Measurements from ENCODE around the gene CHRM3.

Gene CHRM3

DNA sequence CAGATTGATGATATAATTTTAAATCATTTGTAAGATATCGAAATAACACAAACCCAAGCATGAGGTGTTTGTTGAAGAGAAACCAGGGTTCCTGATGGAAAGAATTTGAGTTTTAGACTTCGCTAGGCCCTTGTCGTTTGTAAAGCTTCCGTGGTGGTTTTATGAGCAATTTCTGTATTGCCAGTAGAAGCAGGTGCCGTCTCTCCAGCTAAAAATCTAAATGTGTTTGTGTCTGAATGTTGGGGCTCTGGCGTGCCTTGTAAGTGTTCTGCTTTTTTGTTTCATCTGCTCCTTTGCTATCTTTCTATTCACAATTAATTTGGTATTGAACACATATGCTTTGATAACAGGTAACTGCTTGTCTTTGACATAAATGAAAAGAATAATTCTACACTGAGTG lies 27.5 kb downstream of the CHRM3 start:
- DNase-seq = no peak

GRCh38 chr1:239417221-239417620 lies 30.9 kb downstream of the CHRM3 start:
- no peak for DNase-seq

DNA sequence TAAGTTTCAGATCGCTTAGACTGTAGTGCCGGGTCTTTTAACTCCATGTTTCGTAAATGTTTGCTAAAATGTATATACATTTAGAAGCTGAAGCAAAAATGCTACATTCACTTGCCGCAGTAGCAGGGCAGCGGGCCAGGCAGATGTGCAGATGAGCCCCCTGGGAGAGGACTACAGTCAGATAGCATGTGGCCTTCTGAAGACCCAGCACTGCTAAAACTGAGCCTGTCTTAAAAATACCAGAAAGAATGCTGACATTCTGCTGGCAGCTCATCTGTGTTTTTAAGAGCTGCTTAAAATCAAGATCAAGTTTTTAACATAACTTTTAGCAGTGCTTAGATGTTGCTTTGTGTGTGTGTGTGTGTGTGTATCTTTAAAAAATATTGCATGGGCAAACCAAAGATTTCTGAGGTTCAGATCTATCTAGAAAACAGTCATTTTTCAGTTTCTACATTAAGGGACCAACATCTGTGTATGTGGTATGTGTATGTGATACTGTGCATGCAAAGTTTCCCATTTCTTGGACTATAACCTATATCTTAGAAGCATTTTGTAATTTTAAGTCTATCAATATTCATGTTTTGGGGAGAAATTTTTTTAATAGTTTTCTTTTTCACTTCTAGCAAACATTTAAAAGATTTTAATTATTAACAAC lies 31.7 kb downstream of the CHRM3 start:
- no peak for DNase-seq

GRCh38 chr1:239418681-239419080 lies 32.3 kb downstream of the CHRM3 start:
- DNase-seq = no peak

- no peak for DNase-seq
These were observed 35.4 kb downstream of the CHRM3 start for GRCh38 chr1:239421811-239422210.

DNA sequence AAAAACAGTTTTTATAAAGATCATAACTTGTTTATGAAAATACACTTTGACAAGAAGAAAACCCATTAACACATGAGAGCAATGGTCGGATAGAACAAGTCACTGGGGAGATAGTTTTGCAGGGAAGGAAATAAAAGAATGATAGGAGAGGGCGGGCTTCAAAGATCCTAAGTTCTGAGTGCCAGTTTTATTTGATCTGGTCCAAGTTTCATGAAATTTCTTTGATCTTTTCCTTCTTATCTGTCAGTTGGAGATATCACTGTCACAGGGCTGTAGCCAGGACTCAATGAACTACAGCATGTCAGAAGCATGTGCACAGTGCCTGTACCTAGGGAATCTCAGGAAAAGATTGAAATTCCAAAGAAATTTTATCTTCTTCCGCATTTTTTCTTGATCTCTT lies 36.5 kb downstream of the CHRM3 start:
- DNase-seq = no peak

DNA sequence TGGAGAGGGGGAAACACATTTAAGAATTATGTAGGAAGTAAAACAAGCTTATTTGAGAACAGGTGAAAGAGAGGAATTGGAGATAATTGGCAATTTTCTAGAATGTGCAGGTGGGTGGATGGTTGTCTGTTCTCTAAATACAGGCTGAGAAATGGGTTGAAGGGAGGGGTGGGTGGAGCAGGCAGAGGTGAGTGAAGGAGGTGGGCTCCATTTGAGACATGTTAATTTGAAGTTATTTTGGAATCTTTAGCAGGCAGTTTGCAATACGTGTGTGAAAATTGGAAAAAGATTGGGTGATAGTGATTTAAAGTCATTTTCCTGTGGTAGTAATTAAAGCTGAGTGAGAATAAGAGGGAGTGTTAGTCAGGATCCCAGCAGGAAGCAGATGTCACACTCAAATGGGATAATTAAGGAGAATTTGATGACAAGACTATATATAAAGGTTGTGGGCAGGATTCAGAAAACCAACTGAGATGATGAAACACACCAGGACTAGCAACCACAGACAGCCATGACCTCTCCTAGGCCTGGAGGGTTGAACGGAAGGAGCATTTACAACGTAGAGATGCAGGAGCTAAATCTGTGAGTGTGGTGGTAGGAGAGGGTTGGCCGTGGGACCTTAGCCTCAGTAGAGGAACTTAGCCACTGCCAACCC lies 40.6 kb downstream of the CHRM3 start:
- DNase-seq = no peak

GRCh38 chr1:239427712-239428111 lies 41.3 kb downstream of the CHRM3 start:
- no peak for DNase-seq

- no peak for DNase-seq
These were observed 41.8 kb downstream of the CHRM3 start for GRCh38 chr1:239428120-239428710.

DNA sequence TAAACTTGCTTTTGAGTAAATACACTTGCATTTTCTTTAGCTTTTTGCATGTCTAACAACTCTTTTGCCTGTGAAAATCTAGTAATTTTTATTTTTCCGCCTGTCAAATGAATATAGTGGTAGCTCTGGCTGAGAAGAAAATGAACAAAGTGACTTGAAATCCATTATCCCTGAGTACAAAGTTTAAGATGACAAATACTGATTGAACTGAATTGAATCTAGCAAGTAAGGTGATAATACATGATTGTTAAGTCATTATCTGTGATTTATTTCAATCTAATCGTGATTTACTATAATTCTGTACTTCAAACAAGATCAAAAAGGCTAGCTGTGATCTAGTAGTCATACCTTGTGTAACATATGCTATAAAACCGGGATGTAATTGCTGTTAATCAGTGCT lies 42.8 kb downstream of the CHRM3 start:
- DNase-seq = no peak

DNA sequence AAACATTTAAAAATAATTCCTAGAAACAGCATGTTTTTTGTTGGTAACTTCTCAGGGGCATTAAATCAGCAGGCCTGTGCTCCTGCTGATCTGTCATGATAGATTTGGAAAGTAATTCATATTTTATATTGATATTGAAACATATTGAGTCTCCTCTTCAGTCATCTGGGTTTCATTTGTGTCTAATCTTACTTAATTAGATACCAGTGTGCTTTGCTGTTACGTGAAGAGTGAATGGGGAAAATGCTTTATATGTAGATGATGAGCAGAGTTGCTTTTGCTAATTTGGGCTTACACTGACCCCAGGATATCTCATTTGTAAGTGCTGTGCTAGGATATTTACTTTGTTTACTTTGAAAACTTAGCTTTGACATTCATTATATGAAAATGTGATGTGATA lies 45.9 kb downstream of the CHRM3 start:
- no peak for DNase-seq

DNA sequence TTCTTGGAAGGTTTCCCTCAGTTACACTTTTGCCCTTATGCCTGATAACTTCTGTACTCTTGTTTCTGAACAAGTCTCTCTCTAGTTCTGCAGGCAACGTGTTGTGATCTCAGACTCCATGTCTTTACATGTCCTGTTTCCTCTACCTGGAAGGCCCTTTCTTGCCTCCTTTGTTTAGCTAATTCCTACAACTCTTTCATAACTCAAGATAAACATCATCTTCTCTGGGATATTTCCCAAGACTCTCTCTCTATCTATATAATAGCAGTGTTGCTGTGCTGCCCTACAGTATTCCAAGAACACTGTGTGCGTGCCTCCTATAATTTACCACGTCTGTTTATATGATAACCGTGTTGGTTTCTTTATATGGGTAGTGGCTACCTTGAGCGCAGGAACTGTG lies 47.8 kb downstream of the CHRM3 start:
- DNase-seq = no peak

Measured in right kidney (tissue), 1 donor.